Measurements from ENCODE around the gene TFF1. TPM values are rescaled to one million over a fixed set of nuclear protein-coding genes. Genes with fewer than 3 reads are reported as not detected.

The TFF1 gene
- total RNA-seq, 3 donors from 2014 or later (not counting 1 experiment from before 2014, with no cell fraction given) = not detected

DNA sequence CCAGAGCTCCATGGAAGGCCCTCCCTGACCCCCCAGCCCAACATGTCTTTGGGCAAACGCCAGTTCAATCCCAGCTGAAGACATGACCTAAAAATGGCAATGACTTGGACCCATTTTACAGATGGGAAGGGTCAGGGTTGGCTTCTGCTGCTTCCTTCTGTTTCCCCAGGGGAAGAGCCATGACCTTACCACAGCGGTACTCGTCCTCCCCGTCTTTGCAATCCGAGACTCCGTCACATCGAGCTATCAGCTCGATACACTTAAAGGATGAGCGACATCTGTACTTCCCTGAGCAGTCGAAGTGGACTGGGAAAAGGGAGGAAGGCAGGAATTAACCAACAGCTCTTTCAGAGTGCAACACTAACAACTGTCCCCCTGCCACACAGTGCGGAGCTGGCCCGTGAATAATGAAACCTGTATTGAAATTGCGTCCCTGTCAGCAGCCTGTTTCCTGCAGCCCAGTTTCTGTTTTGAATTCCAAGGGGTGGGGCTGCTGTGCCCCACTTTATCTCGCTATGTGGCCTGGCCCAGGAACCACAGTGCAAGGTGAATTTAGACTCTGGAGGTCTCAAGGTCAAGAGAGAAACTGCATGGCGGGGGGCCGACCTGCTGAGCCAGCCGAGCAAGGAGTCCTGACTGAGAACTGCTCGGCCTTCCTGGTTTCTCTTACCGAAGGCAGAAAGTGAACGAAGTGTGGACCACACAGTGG is 22.6 kb upstream of the TFF1 start:
- intact Hi-C loops (cut with micrococcal nuclease) = no loop called here
- H3K36me3 ChIP-seq (ENCODE audit: control insufficient read depth, insufficient read depth, low read length) = no peaks in the 10 kb centered on the region
- TF ChIP-seq, protein P1, sequence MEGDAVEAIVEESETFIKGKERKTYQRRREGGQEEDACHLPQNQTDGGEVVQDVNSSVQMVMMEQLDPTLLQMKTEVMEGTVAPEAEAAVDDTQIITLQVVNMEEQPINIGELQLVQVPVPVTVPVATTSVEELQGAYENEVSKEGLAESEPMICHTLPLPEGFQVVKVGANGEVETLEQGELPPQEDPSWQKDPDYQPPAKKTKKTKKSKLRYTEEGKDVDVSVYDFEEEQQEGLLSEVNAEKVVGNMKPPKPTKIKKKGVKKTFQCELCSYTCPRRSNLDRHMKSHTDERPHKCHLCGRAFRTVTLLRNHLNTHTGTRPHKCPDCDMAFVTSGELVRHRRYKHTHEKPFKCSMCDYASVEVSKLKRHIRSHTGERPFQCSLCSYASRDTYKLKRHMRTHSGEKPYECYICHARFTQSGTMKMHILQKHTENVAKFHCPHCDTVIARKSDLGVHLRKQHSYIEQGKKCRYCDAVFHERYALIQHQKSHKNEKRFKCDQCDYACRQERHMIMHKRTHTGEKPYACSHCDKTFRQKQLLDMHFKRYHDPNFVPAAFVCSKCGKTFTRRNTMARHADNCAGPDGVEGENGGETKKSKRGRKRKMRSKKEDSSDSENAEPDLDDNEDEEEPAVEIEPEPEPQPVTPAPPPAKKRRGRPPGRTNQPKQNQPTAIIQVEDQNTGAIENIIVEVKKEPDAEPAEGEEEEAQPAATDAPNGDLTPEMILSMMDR (IDR thresholded peaks at IDR 0.05) = no peak
- no peaks in the 10 kb centered on the region for H3K27me3 ChIP-seq (ENCODE audit: control insufficient read depth, insufficient read depth, low read length)
- Mint-ChIP-seq H3K27ac (no peak overlapping the region), H3K36me3 (no peaks in the 10 kb centered on the region), H3K27me3 (ENCODE audit: low read depth in 2 of 2) (peaks cover 53 to 60% of the 10 kb centered on the region in 2 donors), H3K4me3 (no peak overlapping the region), H3K4me1 (peaks cover 8 to 24% of the 10 kb centered on the region in 2 donors), H3K9me3 (no peaks in the 10 kb centered on the region)
- H3K4me1 ChIP-seq (ENCODE audit: control insufficient read depth, insufficient read depth, low read length) = peaks cover 17% of the 10 kb centered on the region
- 64% methylated on average over 20 of the region's 20 CpGs for WGBS (ENCODE audit: insufficient coverage)
- DNase-seq (peak in 1 of 2 donors; percentile 39), ATAC-seq (peak; percentile 58 to 63 (median 62))
- H3K9me3 ChIP-seq (ENCODE audit: control insufficient read depth, insufficient read depth, low read length) = no peaks in the 10 kb centered on the region
- no peak overlapping the region for H3K27ac ChIP-seq (ENCODE audit: low read length)
- no peak overlapping the region for H3K4me3 ChIP-seq (ENCODE audit: low read length)

DNA sequence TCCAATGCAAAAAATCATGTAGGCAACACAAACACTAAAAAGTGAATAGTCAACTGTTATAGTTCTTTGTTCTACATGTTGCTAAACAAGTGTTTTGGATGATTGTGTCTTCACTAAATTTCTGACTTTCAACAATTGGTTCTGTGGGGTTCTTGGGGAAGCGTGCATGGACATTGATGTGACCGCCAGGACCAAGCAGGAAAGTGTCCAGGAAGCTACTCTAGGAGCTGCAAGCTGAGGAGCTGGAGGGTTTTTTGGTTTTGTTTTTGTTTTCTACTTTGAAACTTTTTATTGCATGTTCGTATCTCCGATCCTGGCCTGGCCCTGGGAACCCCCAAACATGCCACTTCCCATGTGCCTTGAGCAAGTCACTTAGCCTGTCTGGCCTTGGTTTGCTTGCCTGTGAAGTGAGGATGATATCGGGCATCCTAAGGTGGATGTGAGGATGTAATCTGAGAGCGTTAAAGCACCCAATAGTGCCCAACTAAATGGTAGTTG is 21.6 kb upstream of the TFF1 start:
- Histone ChIP-seq H3K36me3 (ENCODE audit: control insufficient read depth, insufficient read depth, low read length) (no peaks in the 10 kb centered on the region), H3K27ac (ENCODE audit: low read length) (no peak overlapping the region), H3K4me1 (ENCODE audit: control insufficient read depth, insufficient read depth, low read length) (peaks cover 15% of the 10 kb centered on the region), H3K9me3 (ENCODE audit: control insufficient read depth, insufficient read depth, low read length) (no peaks in the 10 kb centered on the region), H3K4me3 (ENCODE audit: low read length) (no peak overlapping the region), H3K27me3 (ENCODE audit: control insufficient read depth, insufficient read depth, low read length) (no peaks in the 10 kb centered on the region)
- H3K9me3 Mint-ChIP-seq = no peaks in the 10 kb centered on the region
- H3K4me1 Mint-ChIP-seq = peaks cover 8 to 24% of the 10 kb centered on the region in 2 donors
- H3K27me3 Mint-ChIP-seq (ENCODE audit: low read depth in 2 of 2) = peaks cover 47 to 60% of the 10 kb centered on the region in 2 donors
- 94% methylated on average over 6 of the region's 6 CpGs for WGBS (ENCODE audit: insufficient coverage)
- TF ChIP-seq, protein P1 (IDR thresholded peaks at IDR 0.05) = no peak
- DNase-seq (no peak), ATAC-seq (no peak)
- intact Hi-C loops (cut with micrococcal nuclease) = no loop called here
- no peak overlapping the region for H3K4me3 Mint-ChIP-seq
- H3K36me3 Mint-ChIP-seq = no peaks in the 10 kb centered on the region
- H3K27ac Mint-ChIP-seq = no peak overlapping the region

DNA sequence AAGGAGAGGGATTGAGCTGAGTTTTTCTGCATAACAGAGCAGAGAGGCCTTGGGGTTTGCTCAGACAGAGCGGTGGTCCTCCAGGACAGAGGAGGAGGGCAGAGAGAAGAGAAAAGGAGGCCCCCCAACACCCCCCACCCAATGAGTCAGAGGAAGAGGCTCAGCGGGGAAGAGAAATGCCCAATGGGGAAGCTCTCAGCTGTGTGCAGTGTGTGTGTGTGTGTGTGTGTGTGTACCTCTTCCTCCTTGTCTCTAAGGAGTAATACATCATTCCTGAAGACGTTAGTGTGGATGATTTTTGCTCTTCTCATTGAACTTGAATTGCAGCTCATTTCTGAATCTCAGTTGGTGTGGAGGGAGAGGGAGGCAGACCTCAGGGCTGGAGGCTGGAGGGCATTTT is 20.8 kb upstream of the TFF1 start:
- H3K27me3 Mint-ChIP-seq (ENCODE audit: low read depth in 2 of 2) = peaks cover 46 to 57% of the 10 kb centered on the region in 2 donors
- TF ChIP-seq, protein P1 (IDR thresholded peaks at IDR 0.05) = no peak

More for the DNA sequence above, 20.8 kb upstream of the TFF1 start:
- 0% methylated on average over 1 of the region's 3 CpGs for WGBS (ENCODE audit: insufficient coverage)
- Histone ChIP-seq H3K4me3 (ENCODE audit: low read length) (no peak overlapping the region), H3K9me3 (ENCODE audit: control insufficient read depth, insufficient read depth, low read length) (peaks cover 7% of the 10 kb centered on the region), H3K36me3 (ENCODE audit: control insufficient read depth, insufficient read depth, low read length) (no peaks in the 10 kb centered on the region), H3K4me1 (ENCODE audit: control insufficient read depth, insufficient read depth, low read length) (peaks cover 12% of the 10 kb centered on the region), H3K27me3 (ENCODE audit: control insufficient read depth, insufficient read depth, low read length) (no peaks in the 10 kb centered on the region), H3K27ac (ENCODE audit: low read length) (no peak overlapping the region)
- Mint-ChIP-seq H3K4me1 (peaks cover 8 to 24% of the 10 kb centered on the region in 2 donors), H3K27ac (no peak overlapping the region), H3K4me3 (no peak overlapping the region), H3K9me3 (no peaks in the 10 kb centered on the region), H3K36me3 (peaks cover 3% of the 10 kb centered on the region)
- intact Hi-C loops (cut with micrococcal nuclease) = no loop called here
- ATAC-seq (no peak), DNase-seq (no peak)
